A549 (cell line): ENCODE measurements around the gene ATP10A. TPM values are rescaled to one million over a fixed set of nuclear protein-coding genes. Genes with fewer than 3 reads are reported as not detected.
A peak's percentile ranks its signal among the peaks of the same experiment; 100 is the strongest.

Source experiments
- ATAC-seq, 2 experiments: fragments of 200-7000 bp in 1 of 2; fragments of >200 bp in 1 of 2; cut with Nextera tagmentation in 1 of 2; cut with Tn5 transposase in 1 of 2; 3 replicates each; pipeline versions ENCODE4 v1.8.0 to v1.9.1; 2018 to 2020; ENCODE audit warnings: mild to moderate bottlenecking in 1 of 2, moderate library complexity in 1 of 2
- CTCF ChIA-PET: fragments of 300-600 bp; sonication (Branson Sonifier 250); formaldehyde crosslinking; extraction: SDS; loops from one replicate; lab custom pipeline; 2021; ENCODE audit warnings: antibody characterized with exemption, inconsistent platforms; lab: Yijun Ruan, JAX
- POLR2A ChIA-PET: fragments of 350-600 bp; formaldehyde crosslinking; extraction: SDS; loops from one replicate; lab custom pipeline; 2021; ENCODE audit warnings: antibody characterized with exemption, inconsistent platforms; lab: Yijun Ruan, JAX
- DNase-seq, 2 experiments: peaks; one replicate each; pipeline versions ENCODE4 v3.0.0 to v3.0.0-alpha.2; 2011 to 2016; ENCODE audit warnings: low read depth in 1 of 2, low spot score in 1 of 2
- FAIRE-seq: peaks from 2 replicates; lab custom pipeline; 2011; peaks lifted over from hg19 to GRCh38; lab: Jason Lieb, UNC
- H3K27ac ChIP-seq, 2 experiments: fragments of >200 bp; sonication (Bioruptor Twin); formaldehyde crosslinking; 3 replicates each; pipeline ENCODE4 v1.5.1; 2016 to 2017
- H3K4me1 ChIP-seq: fragments of >200 bp; sonication (Bioruptor Twin); formaldehyde crosslinking; 3 replicates; pipeline ENCODE4 v1.6.1; 2016
- H3K4me2 ChIP-seq: fragments of >200 bp; sonication (Bioruptor Twin); formaldehyde crosslinking; 3 replicates; pipeline ENCODE4 v1.6.1; 2016
- H3K4me3 ChIP-seq: fragments of >200 bp; sonication (Bioruptor Twin); formaldehyde crosslinking; 3 replicates; pipeline ENCODE4 v1.5.1; 2016
- H3K9me3 ChIP-seq: fragments of >200 bp; sonication (Bioruptor Twin); formaldehyde crosslinking; 3 replicates; pipeline ENCODE4 v1.6.1; 2016
- ATOH8 ChIP-seq: fragments of 250-450 bp; sonication (Bioruptor Pico); IDR thresholded peaks from 2 replicates; pipeline ENCODE4 v1.5.0; 2020; ENCODE audit warnings: low read depth, mild to moderate bottlenecking, moderate library complexity
- BCL3 ChIP-seq: fragments of >200 bp; sonication (Bioruptor Twin); formaldehyde crosslinking; IDR thresholded peaks from 3 replicates; pipeline ENCODE4 v1.6.1; 2016
- BHLHE40 ChIP-seq: IDR thresholded peaks from 2 replicates; pipeline ENCODE4 v1.6.1; 2012; ENCODE audit warnings: low read depth, low read length, inconsistent platforms
- CBX2 ChIP-seq: fragments of 200-600 bp; sonication (generic); IDR thresholded peaks from 2 replicates; pipeline ENCODE4 v1.6.1; 2016; ENCODE audit warnings: low read depth, mild to moderate bottlenecking, borderline replicate concordance
- CEBPB ChIP-seq, 2 experiments: fragments of >200 bp in 1 of 2; sonication (Bioruptor Twin) in 1 of 2; formaldehyde crosslinking in 1 of 2; IDR thresholded peaks; 2 replicates each; pipeline ENCODE4 v1.6.1; 2012 to 2016
- EHMT2 ChIP-seq: fragments of 200-600 bp; sonication (generic); IDR thresholded peaks from 2 replicates; pipeline ENCODE4 v1.6.1; 2016; ENCODE audit warnings: antibody characterized with exemption, low read depth, mild to moderate bottlenecking, moderate library complexity
- ELK1 ChIP-seq: fragments of 150-350 bp; IDR thresholded peaks from 2 replicates; pipeline ENCODE4 v1.6.1; 2014; ENCODE audit warnings: low read depth, mild to moderate bottlenecking, low read length
- FOSB ChIP-seq: fragments of 250-450 bp; sonication (Bioruptor Pico); IDR thresholded peaks from 2 replicates; pipeline ENCODE4 v1.5.0; 2020; ENCODE audit warnings: mild to moderate bottlenecking, moderate library complexity
- FOSL2 ChIP-seq, 2 experiments: fragments of 450-650 bp in 1 of 2; fragments of >200 bp in 1 of 2; sonication (Bioruptor Twin) in 1 of 2; formaldehyde crosslinking; IDR thresholded peaks; 2 replicates each; pipeline versions ENCODE4 v1.5.0 to v1.6.1; 2016 to 2020; ENCODE audit warnings: mild to moderate bottlenecking in 1 of 2, moderate library complexity in 1 of 2
- HDAC2 ChIP-seq: fragments of 200-600 bp; sonication (generic); IDR thresholded peaks from 2 replicates; pipeline ENCODE4 v1.6.1; 2016
- HES2 ChIP-seq: fragments of >200 bp; sonication (Bioruptor Twin); formaldehyde crosslinking; IDR thresholded peaks from 2 replicates; pipeline ENCODE4 v1.6.1; 2016
- HOXB13 ChIP-seq: fragments of 250-450 bp; sonication (Bioruptor Pico); IDR thresholded peaks from 2 replicates; pipeline ENCODE4 v1.5.0; 2020; ENCODE audit warnings: low read depth, mild to moderate bottlenecking, moderate library complexity
- NFE2L2 ChIP-seq: fragments of 150-350 bp; conservative IDR thresholded peaks from 2 replicates; pipeline ENCODE4 v1.6.1; 2014; ENCODE audit warnings: low read length
- NPAS2 ChIP-seq: fragments of 250-450 bp; sonication (Bioruptor Pico); IDR thresholded peaks from 2 replicates; pipeline ENCODE4 v1.8.0; 2022; ENCODE audit warnings: mild to moderate bottlenecking, moderate library complexity, borderline replicate concordance
- POLR2A ChIP-seq: IDR thresholded peaks from 2 replicates; pipeline ENCODE4 v1.6.1; 2012; ENCODE audit warnings: mild to moderate bottlenecking, low read length
- RFX5 ChIP-seq: fragments of 450-650 bp; IDR thresholded peaks from 2 replicates; pipeline ENCODE4 v1.7.1; 2014; ENCODE audit warnings: antibody characterized with exemption, mild to moderate bottlenecking, moderate library complexity
- SREBF2 ChIP-seq: fragments of 450-650 bp; IDR thresholded peaks from 2 replicates; pipeline ENCODE4 v1.6.1; 2014; ENCODE audit warnings: mild to moderate bottlenecking, moderate library complexity
- ZC3H11A ChIP-seq: fragments of 450-650 bp; IDR thresholded peaks from 2 replicates; pipeline ENCODE4 v1.6.1; 2014; ENCODE audit warnings: antibody characterized with exemption, mild to moderate bottlenecking
- ZNF302 ChIP-seq: fragments of 250-450 bp; sonication (Bioruptor Pico); IDR thresholded peaks from 2 replicates; pipeline ENCODE4 v1.9.0; 2021; ENCODE audit warnings: inconsistent platforms, mild to moderate bottlenecking, moderate library complexity
- WGBS: methylation state at CpG from one replicate; pipeline ENCODE4 v1.1.6; 2017; ENCODE audit errors: missing lambda C conversion rate; 5-methylcytosine and 5-hydroxymethylcytosine counted together
- polyA plus RNA-seq, 4 experiments: library from polyadenylated mRNA; depleted of rRNA in 3 of 4; stranded (reverse); fragments of >200 nt; fragmentation: RNase III in 1 of 4; extraction: RNeasy Plus Mini Kit Qiagen cat#74134 plus additional on column Dnase treatment in 1 of 4; gene quantifications; 2 replicates in 3 of 4; 3 replicates in 1 of 4; pipeline ENCODE4 v1.2.3, GENCODE V29; 2011 to 2017

The ATP10A gene
- polyA plus RNA-seq, 2 of the 4 experiments (the other 2 are of a cell fraction), result 5.9 to 7.6 TPM

- Histone ChIP-seq H3K27ac (no peak overlapping the region), H3K4me2 (no peak overlapping the region), H3K4me3 (no peak overlapping the region), H3K9me3 (no peaks in the 10 kb centered on the region), H3K4me1 (peaks cover 31% of the 10 kb centered on the region)
- ATAC-seq (no peak), DNase-seq (no peak), FAIRE-seq (no peak)
- ChIA-PET POLR2A (no interaction called here), CTCF (interaction anchor here (0.6 kb wide), 1 partner anchor 107 kb away, joined by 4 read pairs; no protein-coding TSS in a partner anchor)
- WGBS, result 88% methylated on average over 1 of the region's 1 CpG
- TF ChIP-seq ELK1, result no peak
- no peak for TF ChIP-seq NPAS2 (CRISPR knock-in tag)
These were observed 85.0 kb downstream of the ATP10A start for GRCh38 chr15:25778161-25778560.

GRCh38 chr15:25777037-25777436 lies 86.1 kb downstream of the ATP10A start:
- no peaks in the 10 kb centered on the region for H3K9me3 ChIP-seq
- no peak for DNase-seq
- FAIRE-seq, result no peak
- POLR2A ChIA-PET, result no interaction called here
- H3K4me3 ChIP-seq, result no peak overlapping the region
- H3K4me1 ChIP-seq, result peaks cover 35% of the 10 kb centered on the region
- CTCF ChIA-PET, result interaction anchor here (1.2 kb wide), 1 partner anchor 157 kb away, joined by 4 read pairs; no protein-coding TSS in a partner anchor
- WGBS, result 98% methylated on average over 9 of the region's 11 CpGs
- peak overlapping the region in 1 of 2 experiments; percentile 84; a peak in 3 of 6 replicates for H3K27ac ChIP-seq
- ATAC-seq, result no peak
- TF ChIP-seq BCL3 (no peak), POLR2A (no peak), RFX5 (no peak), HOXB13 (no peak), FOSL2 (IDR thresholded peaks at IDR 0.05) (no peak), FOSL2 (CRISPR knock-in tag; IDR thresholded peaks at IDR 0.05) (no peak), ZNF302 (CRISPR knock-in tag) (no peak), ZC3H11A (no peak), CBX2 (no peak), FOSB (CRISPR knock-in tag) (no peak), HES2 (no peak), ELK1 (no peak), SREBF2 (no peak), HDAC2 (no peak), CEBPB (IDR thresholded peaks at IDR 0.05) (no peak), ATOH8 (CRISPR knock-in tag) (no peak)
- no peak overlapping the region for H3K4me2 ChIP-seq

- H3K9me3 ChIP-seq, result no peaks in the 10 kb centered on the region
- ChIA-PET CTCF (interaction anchor here (1.2 kb wide), 1 partner anchor 158 kb away, joined by 4 read pairs; no protein-coding TSS in a partner anchor), POLR2A (no interaction called here)
- H3K27ac ChIP-seq, result peak overlapping the region; percentile 67 to 84
- peak overlapping the region; percentile 65 for H3K4me2 ChIP-seq
- WGBS, result 79% methylated on average over 14 of the region's 15 CpGs
- no peak overlapping the region for H3K4me3 ChIP-seq
- TF ChIP-seq BHLHE40, result no peak
- TF ChIP-seq CEBPB (IDR thresholded peaks at IDR 0.05), result no peak
- TF ChIP-seq EHMT2, result no peak
- no peak for TF ChIP-seq NFE2L2
- ATAC-seq (0 out of 6 replicates have a peak, but pooled peaks of 1 of the 2 experiments have one; percentile 24), DNase-seq (no peak), FAIRE-seq (no peak)
- H3K4me1 ChIP-seq, result peaks cover 35% of the 10 kb centered on the region
These were observed 86.9 kb downstream of the ATP10A start for GRCh38 chr15:25776071-25776746.
